Endometrium (tissue), 2 donors: ENCODE results near the gene APOC1.
"Not testable (repeated sequence)": the region's sequence is repeated elsewhere in the genome, so short reads cannot be mapped to it uniquely, and the experiment has no call there.

ENCODE experiments used
- FAIRE-seq: peaks from 2 replicates; lab custom pipeline; 2012; peaks lifted over from hg19 to GRCh38; lab: Jason Lieb, UNC
- donor health status: control.
- donor health status: control.

Gene APOC1

DNA sequence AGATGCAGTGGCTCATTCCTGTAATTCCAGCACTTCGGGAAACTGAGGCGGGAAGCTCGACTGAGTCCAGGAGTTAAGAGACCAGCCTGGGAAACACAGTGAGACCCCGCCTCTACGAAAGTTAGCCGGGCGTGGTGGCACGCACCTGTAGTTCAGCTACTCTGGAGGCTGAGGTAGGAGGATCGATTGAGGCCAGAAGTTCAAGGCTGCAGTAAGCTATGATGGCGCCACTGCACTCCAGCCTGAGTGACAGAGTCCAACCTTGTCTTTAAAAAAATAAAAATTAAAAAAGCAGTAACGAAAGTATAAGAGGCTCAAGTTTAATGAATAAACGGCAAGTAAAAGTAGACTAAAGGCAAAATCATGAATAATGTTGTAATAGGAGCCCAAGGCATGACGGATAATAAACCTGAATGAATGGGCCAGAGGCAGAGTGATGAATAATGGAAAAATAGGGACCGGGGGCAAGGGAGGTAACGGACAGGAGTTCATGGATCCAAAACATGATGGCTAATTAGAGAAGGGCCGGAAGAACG is 24.5 kb upstream of the APOC1 start:
- no peak for FAIRE-seq

DNA sequence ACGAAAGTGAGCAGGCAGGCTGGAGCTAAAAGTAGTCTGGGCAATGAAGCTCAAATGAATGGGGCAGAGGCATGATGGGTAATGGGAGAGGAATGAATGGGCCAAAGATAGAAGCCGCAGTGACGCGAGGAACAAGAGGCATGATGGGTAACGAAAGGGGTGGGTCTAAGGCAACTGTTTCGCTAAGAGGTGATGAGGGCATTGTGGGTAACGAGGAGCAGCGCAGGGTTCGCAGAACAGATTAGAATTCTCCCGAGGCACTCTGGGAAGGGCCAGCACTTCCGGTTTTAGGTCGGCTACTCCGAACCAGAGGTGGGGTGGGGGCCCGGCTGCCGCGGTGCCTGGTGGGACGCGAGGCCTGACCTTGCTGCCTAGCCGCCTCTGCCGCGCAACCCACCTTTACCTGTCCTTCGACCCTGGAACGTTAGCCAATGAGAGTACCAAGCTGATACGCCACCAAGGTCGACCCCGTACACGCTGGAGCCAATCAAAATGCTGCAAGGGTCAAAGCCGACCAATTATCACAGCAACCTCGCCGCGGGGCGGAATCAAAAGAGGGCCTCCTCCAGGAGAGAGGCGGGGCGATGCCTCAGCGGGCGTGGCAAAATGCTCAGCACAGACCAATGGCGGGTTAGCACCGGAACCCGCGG is 23.9 kb upstream of the APOC1 start:
- FAIRE-seq, result peak; percentile 100

DNA sequence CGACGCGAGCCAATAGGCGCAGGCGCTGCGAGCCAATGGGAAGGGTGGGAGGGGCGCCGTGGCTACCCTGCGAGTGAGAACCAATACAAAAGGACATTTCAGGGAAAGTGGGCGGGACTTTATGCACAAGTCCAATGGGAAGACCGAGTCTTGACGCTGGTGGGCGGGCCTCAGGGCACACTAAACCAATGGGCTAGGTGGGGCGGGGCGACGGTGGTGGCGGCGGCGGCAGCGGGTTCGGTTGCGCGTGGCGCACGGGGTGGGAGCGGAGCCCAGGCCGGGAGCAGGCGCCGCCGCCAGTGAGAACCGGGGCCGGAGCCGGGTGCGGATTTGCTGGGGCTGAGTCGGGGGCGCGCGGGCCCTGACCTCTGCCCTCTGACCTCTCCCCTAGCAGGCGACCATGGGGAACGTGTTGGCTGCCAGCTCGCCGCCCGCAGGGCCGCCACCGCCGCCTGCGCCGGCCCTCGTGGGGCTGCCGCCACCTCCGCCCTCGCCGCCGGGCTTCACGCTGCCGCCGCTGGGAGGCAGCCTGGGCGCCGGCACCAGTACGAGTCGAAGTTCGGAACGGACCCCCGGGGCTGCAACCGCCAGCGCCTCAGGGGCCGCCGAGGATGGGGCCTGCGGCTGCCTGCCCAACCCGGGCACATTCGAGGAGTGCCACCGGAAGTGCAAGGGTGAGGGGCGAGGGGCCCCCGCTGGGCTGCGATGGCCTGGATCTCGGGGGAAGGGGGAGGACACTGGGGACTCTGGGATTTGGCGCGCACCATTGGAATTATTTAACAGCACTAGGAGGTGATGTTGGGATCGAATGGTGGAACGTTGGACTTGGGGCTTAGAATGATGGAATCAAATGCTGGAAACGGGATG is 23.2 kb upstream of the APOC1 start, which contains the start of gene TOMM40:
Gene TOMM40 (plus strand): TSS at position 239 of the 867 bp plus-strand sequence. CDS start 162 bp downstream, at position 401.
- FAIRE-seq, result no peak

DNA sequence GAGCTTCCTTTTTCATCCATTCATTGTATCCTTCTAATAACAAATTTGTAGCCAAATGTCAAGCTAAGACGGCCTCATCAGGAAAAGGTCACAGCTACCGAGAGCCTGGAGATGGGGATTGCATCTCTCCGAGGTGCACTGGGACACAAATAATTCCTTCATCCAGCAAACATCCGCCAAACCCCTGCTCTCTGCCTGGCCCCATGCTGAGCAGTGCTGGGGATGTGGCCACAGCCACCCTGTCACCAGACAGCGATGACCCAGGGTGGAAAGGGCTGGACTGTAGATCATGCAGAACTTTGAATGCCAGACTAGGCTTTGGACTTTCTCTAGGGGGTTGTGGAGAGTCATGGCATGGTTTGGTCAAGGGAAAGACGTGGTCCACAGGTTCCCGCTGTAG is 21.5 kb upstream of the APOC1 start:
- FAIRE-seq, result no peak

GRCh38 chr19:44893332-44894051 is 20.9 kb upstream of the APOC1 start:
- no peak for FAIRE-seq

DNA sequence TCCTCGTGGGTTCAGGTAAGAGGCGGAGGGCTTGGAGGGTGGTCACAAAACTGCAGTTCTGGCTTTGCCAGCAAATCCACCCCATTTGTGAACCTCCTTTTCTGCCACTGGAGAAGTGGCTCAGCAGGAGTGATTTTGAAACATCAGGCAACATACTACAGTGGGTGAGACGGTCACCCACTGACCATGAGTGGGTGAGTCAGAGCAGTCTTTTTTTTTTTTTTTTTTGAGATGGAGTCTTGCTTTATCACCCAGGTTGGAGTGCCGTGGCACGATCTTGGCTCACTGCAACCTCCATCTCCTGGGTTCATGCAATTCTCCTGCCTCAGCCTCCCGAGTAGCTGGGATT is 20.4 kb upstream of the APOC1 start:
- no peak for FAIRE-seq

- FAIRE-seq, result no peak
These were observed 19.5 kb upstream of the APOC1 start for GRCh38 chr19:44894946-44895345.

GRCh38 chr19:44897835-44898234 is 16.6 kb upstream of the APOC1 start:
- FAIRE-seq, result no peak

DNA sequence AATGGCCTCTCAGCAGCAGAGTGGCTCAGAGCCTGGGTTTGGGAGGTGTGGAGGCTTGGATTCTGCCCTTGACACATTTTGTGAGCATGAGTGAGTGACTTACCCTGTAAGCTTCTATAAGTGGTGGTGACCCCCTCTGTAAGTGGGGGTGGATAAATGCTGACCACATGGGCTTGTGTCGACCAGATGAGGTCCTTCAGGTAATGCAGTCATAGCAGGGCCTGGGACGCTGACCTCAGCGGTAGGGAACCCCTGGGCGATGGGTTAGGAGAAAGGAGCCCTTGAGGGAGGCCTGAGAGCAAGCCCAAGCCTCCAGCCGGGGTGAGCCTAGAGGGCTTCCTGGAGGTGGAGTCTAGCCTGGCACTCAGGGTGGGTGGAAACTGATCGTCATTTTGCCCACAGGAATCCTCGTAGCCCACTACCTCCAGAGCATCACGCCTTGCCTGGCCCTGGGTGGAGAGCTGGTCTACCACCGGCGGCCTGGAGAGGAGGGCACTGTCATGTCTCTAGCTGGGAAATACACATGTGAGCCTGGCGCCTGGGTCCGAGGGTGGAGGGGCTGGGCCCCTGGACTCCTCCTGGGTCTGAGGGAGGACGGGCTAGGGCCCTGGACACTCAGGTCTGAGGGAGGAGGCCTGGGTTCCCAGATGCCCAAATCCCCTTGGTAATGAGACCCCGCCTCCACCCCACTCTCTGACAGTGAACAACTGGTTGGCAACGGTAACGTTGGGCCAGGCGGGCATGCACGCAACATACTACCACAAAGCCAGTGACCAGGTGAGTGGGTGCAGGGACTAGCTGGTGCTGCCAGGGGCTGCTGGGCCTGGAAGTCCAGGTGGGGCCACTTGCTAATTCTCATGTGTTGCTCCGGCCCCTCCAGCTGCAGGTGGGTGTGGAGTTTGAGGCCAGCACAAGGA is 13.8 kb upstream of the APOC1 start:
- no peak for FAIRE-seq

DNA sequence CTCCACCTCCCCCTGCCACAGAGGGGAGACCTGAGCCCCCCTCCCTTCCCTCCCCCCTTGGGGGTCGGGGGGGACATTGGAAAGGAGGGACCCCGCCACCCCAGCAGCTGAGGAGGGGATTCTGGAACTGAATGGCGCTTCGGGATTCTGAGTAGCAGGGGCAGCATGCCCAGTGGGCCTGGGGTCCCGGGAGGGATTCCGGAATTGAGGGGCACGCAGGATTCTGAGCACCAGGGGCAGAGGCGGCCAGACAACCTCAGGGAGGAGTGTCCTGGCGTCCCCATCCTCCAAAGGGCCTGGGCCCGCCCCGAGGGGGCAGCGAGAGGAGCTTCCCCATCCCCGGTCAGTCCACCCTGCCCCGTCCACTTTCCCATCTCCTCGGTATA is 11.2 kb upstream of the APOC1 start:
- no peak for FAIRE-seq

GRCh38 chr19:44903602-44904425 is 10.6 kb upstream of the APOC1 start:
- FAIRE-seq, result no peak

GRCh38 chr19:44904426-44904994 is 9.9 kb upstream of the APOC1 start:
- FAIRE-seq, result no peak

DNA sequence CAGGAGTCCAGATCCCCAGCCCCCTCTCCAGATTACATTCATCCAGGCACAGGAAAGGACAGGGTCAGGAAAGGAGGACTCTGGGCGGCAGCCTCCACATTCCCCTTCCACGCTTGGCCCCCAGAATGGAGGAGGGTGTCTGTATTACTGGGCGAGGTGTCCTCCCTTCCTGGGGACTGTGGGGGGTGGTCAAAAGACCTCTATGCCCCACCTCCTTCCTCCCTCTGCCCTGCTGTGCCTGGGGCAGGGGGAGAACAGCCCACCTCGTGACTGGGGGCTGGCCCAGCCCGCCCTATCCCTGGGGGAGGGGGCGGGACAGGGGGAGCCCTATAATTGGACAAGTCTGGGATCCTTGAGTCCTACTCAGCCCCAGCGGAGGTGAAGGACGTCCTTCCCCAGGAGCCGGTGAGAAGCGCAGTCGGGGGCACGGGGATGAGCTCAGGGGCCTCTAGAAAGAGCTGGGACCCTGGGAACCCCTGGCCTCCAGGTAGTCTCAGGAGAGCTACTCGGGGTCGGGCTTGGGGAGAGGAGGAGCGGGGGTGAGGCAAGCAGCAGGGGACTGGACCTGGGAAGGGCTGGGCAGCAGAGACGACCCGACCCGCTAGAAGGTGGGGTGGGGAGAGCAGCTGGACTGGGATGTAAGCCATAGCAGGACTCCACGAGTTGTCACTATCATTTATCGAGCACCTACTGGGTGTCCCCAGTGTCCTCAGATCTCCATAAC is 8.8 kb upstream of the APOC1 start, which contains the start of gene APOE:
Gene APOE (plus strand): TSS at position 360 of the 724 bp plus-strand sequence. CDS start 829 bp downstream, outside the sequence.
- FAIRE-seq, result no peak

DNA sequence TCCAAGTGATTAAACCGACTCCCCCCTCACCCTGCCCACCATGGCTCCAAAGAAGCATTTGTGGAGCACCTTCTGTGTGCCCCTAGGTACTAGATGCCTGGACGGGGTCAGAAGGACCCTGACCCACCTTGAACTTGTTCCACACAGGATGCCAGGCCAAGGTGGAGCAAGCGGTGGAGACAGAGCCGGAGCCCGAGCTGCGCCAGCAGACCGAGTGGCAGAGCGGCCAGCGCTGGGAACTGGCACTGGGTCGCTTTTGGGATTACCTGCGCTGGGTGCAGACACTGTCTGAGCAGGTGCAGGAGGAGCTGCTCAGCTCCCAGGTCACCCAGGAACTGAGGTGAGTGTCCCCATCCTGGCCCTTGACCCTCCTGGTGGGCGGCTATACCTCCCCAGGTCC is 6.8 kb upstream of the APOC1 start:
- no peak for FAIRE-seq

DNA sequence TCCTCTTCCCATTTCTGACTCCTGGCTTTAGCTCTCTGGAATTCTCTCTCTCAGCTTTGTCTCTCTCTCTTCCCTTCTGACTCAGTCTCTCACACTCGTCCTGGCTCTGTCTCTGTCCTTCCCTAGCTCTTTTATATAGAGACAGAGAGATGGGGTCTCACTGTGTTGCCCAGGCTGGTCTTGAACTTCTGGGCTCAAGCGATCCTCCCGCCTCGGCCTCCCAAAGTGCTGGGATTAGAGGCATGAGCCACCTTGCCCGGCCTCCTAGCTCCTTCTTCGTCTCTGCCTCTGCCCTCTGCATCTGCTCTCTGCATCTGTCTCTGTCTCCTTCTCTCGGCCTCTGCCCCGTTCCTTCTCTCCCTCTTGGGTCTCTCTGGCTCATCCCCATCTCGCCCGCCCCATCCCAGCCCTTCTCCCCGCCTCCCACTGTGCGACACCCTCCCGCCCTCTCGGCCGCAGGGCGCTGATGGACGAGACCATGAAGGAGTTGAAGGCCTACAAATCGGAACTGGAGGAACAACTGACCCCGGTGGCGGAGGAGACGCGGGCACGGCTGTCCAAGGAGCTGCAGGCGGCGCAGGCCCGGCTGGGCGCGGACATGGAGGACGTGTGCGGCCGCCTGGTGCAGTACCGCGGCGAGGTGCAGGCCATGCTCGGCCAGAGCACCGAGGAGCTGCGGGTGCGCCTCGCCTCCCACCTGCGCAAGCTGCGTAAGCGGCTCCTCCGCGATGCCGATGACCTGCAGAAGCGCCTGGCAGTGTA is 6.2 kb upstream of the APOC1 start:
- FAIRE-seq, result no peak

DNA sequence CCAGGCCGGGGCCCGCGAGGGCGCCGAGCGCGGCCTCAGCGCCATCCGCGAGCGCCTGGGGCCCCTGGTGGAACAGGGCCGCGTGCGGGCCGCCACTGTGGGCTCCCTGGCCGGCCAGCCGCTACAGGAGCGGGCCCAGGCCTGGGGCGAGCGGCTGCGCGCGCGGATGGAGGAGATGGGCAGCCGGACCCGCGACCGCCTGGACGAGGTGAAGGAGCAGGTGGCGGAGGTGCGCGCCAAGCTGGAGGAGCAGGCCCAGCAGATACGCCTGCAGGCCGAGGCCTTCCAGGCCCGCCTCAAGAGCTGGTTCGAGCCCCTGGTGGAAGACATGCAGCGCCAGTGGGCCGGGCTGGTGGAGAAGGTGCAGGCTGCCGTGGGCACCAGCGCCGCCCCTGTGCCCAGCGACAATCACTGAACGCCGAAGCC is 5.6 kb upstream of the APOC1 start:
- FAIRE-seq, result no peak

GRCh38 chr19:44909775-44910174 is 4.6 kb upstream of the APOC1 start:
- FAIRE-seq, result no peak

DNA sequence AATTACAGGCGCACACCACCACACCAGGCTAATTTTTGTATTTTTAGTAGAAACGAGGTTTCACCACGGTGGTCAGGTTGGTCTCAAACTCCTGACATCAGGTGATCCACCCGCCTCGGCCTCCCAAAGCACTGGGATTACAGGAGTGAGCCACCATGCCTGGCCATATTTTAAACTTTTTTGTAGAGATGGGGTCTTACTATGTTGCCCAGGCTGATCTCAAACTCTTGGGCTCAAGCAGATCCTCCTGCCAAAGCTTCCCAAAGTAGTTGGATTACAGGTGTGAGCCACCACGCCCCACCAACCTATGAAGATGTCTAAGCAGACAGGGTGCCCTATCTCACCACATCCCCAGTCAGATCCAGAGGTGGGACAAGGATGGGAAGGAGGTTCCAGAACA is 2.5 kb upstream of the APOC1 start:
- not testable (repeated sequence) for FAIRE-seq

- FAIRE-seq, result no peak
These were observed 1.6 kb upstream of the APOC1 start for GRCh38 chr19:44912854-44913253.
